Mammary microvascular endothelial cell (primary cell): ENCODE measurements around the gene XIAP. TPM values are rescaled to one million over a fixed set of nuclear protein-coding genes. Genes with fewer than 3 reads are reported as not detected.

Experiments
- total RNA-seq: library from RNA; depleted of rRNA; stranded (reverse); fragments of >200 nt; gene quantifications from 2 replicates; pipeline ENCODE4 v1.2.3, GENCODE V29; 2015

Gene XIAP
- 22.4 and 27.7 TPM in 2 replicates for total RNA-seq

DNA sequence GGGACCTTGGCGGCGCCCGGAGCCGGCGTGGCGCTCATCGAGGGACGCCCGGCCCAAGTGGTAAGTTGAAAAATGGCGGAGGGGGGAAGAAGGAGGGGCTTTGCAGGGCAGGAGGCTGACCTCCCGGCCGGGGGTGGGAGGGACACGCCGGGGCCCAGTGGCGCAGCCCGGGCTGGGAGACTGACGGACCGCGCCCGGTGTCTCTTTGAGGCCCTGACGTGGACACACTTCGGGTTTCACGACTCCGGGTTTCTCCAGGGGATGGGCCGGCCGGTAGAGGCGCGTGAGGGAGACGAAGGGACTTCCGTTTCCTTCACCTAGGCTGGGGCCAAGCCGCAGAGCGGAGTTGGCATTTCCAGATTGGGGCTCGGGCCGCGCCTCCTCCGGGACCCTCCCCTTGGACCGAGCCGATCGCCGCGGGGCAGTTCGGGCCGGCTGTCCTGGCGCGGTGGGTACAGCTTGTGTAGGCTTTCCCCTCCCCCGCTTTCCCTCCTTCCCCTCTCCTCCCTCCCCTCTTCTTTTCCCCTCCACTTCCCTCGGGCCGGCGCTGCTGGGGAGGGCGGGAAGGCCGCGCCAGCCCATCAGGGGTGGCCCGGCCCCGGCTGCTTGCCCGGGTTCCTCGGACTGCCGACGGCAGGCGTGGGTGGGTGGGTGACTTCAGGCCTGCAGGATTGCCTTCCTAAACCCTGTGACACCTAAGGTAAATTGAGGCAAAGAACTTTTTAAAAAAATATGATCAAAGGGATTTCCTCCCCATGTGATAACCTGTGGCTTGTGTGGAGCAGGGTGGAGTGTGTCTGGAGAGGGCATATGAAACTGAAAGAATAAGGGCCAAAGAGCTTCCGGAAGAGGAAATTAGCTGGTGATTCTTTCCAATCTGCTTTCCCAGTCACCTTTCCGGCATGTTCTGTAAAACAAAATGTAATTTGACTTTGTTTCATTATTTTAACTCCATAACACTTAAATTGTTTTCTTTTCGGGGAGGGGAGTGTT is at the start of gene XIAP:
TSS of gene XIAP (plus strand) at position 208 of the 993 bp plus-strand sequence. CDS start 25,610 bp downstream, outside the sequence.

DNA sequence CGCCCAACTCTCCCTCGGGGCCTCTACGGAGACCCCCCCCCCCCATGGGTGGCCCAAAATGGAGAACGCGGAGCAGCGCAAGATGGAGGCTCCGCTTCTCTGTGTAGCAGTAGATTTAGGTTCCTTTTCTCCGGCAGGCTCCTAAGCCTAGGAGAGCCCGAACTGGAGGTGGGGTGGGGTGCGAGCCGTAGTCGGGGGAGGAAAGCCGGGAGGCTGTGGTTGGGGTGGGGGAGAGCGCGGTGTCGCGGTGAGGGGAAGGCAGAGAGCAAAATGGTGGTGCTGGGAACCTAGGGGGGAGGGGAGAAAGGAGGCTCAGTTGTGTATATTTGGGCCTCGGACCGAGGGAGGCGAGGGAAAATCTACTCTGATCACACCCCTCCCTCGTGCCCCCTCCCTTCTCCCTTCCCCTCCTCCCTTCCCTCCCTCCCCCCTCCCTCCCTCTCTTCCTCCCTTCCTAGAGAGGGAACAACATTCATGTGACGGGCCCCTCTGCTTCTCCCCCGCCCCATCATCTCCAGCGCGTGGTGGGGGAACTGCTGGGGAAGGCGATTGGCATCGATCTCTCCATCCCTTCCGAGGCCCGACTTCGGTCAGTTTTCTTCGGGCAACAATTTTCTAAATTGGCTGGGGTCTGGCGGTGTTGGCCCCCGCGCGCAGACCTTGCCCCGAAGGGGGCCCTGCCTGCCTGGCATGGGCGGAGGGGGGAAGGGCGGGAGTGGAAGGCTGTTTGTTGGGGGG is 101.6 kb downstream of the XIAP start, which contains the start of gene STAG2:
TSS of gene STAG2 (plus strand) at position 439 of the 738 bp plus-strand sequence. CDS start 60,922 bp downstream, outside the sequence.

Other genes starting within 250 kb of the XIAP start
- gene THOC2, start 127.0 kb upstream of the XIAP start, total RNA-seq, result 29.4 and 40.0 TPM in 2 replicates
- 42.4 and 54.2 TPM in 2 replicates for gene STAG2, start 101.7 kb downstream of the XIAP start, total RNA-seq